VCaP (cell line): ENCODE data around the gene TSPAN18.

Experiments
- H3K27ac ChIP-seq: fragments of 450-650 bp; 2 replicates; pipeline ENCODE4 v1.5.1; 2017
- CTCF ChIP-seq: fragments of 450-650 bp; conservative IDR thresholded peaks from 2 replicates; pipeline ENCODE4 v1.5.1; 2017; ENCODE audit warnings: mild to moderate bottlenecking, moderate library complexity

The TSPAN18 gene

GRCh38 chr11:44848203-44848962, 121.6 kb downstream of the TSPAN18 start:
- no peak for TF ChIP-seq CTCF
- no peak overlapping the region for H3K27ac ChIP-seq

- no peak for TF ChIP-seq CTCF
- no peak overlapping the region for H3K27ac ChIP-seq
These were observed 122.2 kb downstream of the TSPAN18 start for GRCh38 chr11:44848963-44849350.

- H3K27ac ChIP-seq = no peak overlapping the region
- TF ChIP-seq CTCF = no peak
These were observed 122.7 kb downstream of the TSPAN18 start for GRCh38 chr11:44849424-44849823.

GRCh38 chr11:44849922-44850321, 123.2 kb downstream of the TSPAN18 start:
- TF ChIP-seq CTCF = no peak
- no peak overlapping the region for H3K27ac ChIP-seq

- no peak overlapping the region for H3K27ac ChIP-seq
- TF ChIP-seq CTCF = no peak
These were observed 124.7 kb downstream of the TSPAN18 start for GRCh38 chr11:44851496-44851895.

- no peak for TF ChIP-seq CTCF
- H3K27ac ChIP-seq = no peak overlapping the region
These were observed 125.5 kb downstream of the TSPAN18 start for GRCh38 chr11:44852159-44852747.

GRCh38 chr11:44852952-44853351, 126.2 kb downstream of the TSPAN18 start:
- TF ChIP-seq CTCF = no peak
- H3K27ac ChIP-seq = no peak overlapping the region
